Erythroblast (primary cell): ENCODE results near the gene PSMD4.

Experiments used
- GATA1 ChIP-seq: IDR thresholded peaks from 2 replicates; pipeline ENCODE4 v1.6.1; 2011; ENCODE audit warnings: low read depth, mild to moderate bottlenecking, control low read depth, low read length, moderate library complexity
- POLR2A ChIP-seq: IDR thresholded peaks from 2 replicates; pipeline ENCODE4 v1.6.1; 2011; ENCODE audit warnings: mild to moderate bottlenecking, low read length

DNA sequence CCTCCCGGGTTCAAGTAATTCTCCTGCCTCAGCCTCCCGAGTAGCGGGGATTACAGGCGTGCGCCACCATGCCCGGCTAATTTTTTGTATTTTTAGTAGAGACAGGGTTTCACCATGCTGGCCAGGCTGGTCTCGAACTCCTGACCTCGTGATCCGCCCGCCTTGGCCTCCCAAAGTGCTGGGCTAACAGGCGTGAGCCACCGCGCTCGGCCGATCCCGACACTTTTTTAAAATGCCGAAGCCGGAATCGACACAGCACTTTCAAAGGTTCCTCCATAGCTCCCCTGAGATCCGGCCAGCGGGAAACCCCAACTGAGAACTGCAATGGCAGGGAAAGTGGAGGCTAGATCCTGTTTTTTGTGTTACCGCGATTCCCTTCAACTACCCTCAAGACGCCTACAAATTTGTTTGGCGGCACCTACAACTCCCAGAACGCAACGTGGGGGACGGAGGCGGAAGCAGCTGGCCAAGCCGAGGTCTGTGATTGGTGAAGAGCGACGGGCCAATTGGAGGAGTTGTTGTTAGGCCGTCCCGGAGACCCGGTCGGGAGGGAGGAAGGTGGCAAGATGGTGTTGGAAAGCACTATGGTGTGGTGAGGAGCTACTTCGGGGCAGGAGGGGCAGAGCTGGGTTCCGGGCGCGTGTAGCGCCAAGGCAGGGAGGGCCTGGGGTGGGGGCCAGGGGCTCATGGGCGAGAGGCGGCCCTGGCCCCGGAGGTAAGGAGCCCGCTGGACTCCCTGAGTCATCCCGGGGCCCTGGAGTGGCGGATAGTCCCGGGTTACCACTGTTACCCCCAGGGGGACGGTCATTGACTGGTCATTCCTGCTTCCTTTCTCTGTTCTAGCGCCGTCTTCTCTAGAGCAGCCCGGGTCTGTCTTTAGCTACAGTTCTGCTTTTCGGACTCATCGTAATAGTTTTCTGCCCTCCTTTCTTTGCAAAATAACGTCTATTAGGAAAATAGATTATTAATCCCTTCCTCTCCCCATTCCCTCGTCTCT is at the start of gene PSMD4:
- TF ChIP-seq POLR2A, result peak; percentile 92
- TF ChIP-seq GATA1, result no peak
